Measurements from ENCODE around the gene NUP98.

NUP98 gene

GRCh38 chr11:3797329-3798090 lies at the start of gene NUP98:
Gene NUP98, minus strand, starts transcription at chr11:3797554. Its CDS starts 15,437 bp downstream, at chr11:3782117.
- DNase-seq, result peak; percentile 81 to 100 (median 99)

- DNase-seq, result no peak
These were observed 48.3 kb upstream of the NUP98 start for GRCh38 chr11:3845670-3846069.

DNA sequence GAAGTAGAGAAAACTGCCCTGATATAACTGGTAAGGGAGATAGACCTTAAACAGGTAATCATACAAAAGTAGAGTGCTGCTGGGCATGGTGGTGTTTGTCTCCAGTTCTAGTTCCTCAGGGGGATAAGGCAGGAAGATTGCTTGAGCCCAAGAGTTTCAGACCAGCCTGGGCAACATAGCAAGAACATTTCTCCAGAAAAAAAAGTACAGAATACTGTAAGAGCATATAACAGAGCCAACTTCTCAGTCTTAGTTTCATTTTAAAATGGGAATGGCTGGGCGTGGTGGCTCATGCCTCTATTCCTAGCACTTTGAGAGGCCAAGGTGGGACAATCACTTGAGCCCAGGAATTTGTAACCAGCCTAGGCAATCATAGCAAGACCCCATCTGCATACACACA lies 47.9 kb upstream of the NUP98 start:
- no peak for DNase-seq

GRCh38 chr11:3843326-3843725 lies 46.0 kb upstream of the NUP98 start:
- no peak for DNase-seq

GRCh38 chr11:3841426-3842350 lies 44.3 kb upstream of the NUP98 start:
- DNase-seq, result peak in 54 of 58 donors; percentile 62 to 94 (median 78)

DNA sequence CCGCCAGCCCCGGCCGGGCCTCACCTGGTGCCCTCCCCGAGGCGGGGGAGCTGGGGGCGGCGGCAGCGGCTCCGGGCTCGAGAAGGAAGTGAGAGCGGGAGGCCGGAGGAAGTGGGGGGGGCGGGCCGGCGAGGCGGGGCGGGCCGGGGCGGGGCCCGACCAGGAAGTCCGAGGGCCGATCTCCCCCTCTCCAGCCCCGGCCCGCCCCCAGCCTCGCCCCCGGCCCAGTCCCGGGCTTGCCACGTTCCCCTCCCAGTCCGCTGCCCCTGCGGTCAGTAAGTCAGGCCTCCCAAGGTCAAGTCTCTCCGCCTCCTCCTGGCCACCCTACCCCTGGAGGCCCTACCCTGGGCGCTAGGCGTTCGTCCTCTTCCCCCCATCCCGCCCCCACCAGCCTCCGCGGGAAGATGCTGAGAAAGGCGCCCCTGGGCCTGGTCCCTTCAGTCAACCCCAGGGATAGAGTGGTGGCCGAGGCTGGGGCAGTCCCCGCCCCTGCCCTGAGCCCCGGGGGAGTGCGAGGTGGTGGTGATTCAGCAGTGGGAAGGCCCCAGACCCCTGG lies 43.6 kb upstream of the NUP98 start, which contains the start of gene RHOG:
TSS of gene RHOG (minus strand) at position 90 of the 556 bp plus-strand sequence. CDS start 12,821 bp downstream, outside the sequence.
- DNase-seq, result peak in 51 of 58 donors; percentile 43 to 92 (median 75)

- DNase-seq, result peak in 6 of 58 donors; percentile 44 to 81 (median 56)
These were observed 42.9 kb upstream of the NUP98 start for GRCh38 chr11:3840004-3840869.

- no peak for DNase-seq
These were observed 41.1 kb upstream of the NUP98 start for GRCh38 chr11:3838504-3838903.

GRCh38 chr11:3837793-3838192 lies 40.4 kb upstream of the NUP98 start:
- peak in 16 of 58 donors; percentile 20 to 59 (median 32) for DNase-seq

- peak in 4 of 58 donors; percentile 3 to 15 (median 10) for DNase-seq
These were observed 39.5 kb upstream of the NUP98 start for GRCh38 chr11:3836903-3837302.

GRCh38 chr11:3835751-3836150 lies 38.4 kb upstream of the NUP98 start:
- DNase-seq, result peak in 17 of 58 donors; percentile 10 to 55 (median 26)

DNA sequence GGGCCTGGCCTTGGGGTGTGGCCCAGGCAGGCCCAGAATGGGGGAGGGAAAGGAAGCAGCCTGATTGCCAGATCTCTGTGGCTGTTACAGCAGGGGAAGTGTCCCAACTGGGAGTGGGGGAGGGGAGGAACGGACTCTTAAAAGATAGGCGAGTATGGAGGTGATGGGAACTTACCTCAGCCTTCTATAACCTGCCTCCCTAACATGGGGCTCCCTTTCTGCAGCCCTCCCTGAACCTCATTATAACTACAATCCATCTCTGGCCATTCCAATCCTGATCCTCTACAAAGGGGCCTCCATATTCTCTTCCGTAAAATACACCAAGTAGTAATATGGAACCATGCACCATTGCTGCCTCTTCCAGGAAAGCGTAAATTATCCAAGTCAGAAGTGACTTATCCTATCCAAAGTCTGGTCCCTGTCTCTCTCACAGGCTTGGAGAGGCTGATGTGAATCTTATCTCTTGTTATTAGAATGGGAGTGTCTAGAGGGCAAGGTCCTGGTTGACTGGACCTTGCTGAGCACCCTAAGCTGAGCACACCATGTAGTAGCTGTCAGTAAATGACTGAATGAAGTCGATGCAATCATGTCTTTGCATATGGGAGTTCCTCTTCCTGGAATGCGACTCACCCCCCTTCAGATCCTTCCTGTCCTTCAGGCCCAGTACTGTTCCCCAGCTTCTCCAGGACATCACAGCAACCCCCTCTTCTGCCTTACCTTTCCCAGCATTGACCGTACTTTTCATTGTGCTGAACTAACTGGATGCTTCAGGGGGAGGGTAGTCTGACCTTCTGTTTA lies 37.5 kb upstream of the NUP98 start:
- DNase-seq, result peak in 9 of 58 donors; percentile 11 to 35 (median 26)

DNA sequence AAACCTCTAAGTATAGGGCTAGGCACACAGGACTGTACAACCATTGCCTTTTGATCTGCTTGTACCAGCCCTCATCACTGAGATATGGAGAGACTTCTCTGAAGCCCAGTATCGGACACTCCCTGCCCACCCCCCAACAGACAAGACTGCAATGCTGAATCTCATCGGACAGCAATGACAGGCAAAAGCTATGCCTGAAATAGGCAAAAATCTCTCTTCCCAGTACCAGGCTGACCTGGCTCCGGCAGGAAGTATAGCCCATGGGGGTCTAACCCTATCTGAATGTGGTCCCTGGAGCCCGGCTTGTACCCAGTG lies 37.0 kb upstream of the NUP98 start:
- no peak for DNase-seq

- no peak for DNase-seq
These were observed 36.1 kb upstream of the NUP98 start for GRCh38 chr11:3833449-3833848.

GRCh38 chr11:3832816-3833215 lies 35.5 kb upstream of the NUP98 start:
- DNase-seq, result no peak

DNA sequence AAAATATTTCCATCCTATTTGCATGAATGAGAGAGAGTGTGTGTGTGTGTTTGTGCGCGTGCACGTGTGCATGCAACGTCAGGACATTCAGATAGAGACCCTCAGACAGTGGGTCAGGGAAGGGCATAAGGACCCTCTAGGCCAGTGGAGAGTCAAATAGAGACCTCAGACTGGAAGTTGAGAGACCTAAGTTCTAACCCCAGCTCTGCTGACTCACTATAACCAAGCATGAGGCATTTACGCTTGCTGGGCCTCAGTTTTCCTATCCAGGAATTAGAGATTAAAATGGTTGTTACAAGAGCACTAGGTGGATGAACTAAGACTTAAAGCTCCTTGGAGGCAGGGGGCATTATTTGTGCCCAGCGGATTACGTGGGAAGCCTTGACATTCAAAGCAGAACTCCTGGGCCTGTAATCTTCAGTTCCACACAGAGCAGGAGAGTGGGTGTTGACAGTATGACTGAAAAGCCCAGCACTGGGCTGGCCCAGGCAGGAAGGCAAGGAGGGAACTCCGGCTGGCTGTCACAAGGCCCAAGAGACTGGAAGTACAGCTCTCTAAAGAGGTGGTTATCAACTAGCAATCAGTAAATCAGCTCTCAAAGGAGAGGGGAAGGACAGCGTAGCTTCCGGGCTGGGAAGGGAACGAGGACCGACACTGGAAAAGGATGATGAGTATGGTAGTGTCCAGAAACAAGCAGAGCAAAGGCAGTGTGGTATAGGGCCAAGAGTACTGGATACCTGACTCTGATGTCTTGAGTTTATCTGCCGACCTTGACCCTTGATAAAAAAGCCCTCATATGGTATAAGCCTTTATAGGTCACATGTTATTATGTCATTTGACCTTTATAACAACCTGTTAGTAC lies 34.3 kb upstream of the NUP98 start:
- peak in 2 of 58 donors; percentile 11 to 21 for DNase-seq

DNA sequence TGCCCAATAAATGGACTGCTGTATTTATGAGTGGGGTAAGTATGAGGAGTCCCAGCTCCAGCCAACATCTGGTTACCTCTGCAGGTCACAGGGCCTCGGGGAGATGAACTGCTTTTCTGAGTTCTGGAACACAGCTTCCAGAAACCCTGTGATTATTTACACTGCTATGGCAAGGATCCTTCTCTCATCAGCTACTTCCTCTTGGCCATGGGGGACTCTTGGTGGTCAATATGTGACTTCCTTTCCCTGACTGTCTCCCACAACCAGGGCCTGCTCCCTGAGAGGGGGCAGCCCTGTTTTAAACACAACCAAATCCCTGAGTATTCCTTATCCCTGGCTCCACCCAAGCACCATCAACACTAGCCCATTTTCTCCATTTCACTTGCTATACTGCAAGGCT lies 33.4 kb upstream of the NUP98 start:
- no peak for DNase-seq

DNA sequence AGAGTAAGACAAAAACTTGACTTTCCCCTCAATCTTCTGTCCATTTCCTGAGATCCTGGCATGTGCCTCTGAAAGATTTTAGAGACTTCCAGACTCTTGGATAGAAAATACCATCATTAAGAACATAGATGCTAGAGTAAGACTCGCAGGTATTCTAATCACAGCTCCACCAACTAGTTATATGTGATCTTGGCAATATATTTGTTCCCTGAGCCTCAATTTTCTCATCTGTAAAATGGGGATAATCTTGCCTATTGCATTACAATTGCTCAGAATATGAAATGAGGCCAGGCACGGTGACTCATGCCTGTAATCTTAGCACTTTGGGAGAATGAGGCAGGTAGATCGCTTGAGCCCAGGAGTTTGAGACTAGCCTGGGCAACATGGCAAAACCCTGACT lies 32.7 kb upstream of the NUP98 start:
- no peak for DNase-seq
